ENCODE results near the gene TMEM248.

Gene TMEM248

GRCh38 chr7:67006965-67007364 lies 85.9 kb downstream of the TMEM248 start:
- CTCF ChIA-PET = interaction anchor here (0.6 kb wide), 1 partner anchor 537 kb away, joined by 3 read pairs; no protein-coding TSS in a partner anchor
- TF ChIP-seq CTCF (IDR thresholded peaks at IDR 0.05; ENCODE audit: insufficient read depth, low read length, missing control alignments) = no peak
- H3K4me3 ChIP-seq (ENCODE audit: low read depth, low read length) = no peak overlapping the region
- DNase-seq (ENCODE audit: low read depth, low spot score) = no peak
- POLR2A ChIA-PET = no interaction called here
